Liver (tissue), 9 donors: ENCODE results near the gene PDE6B. TPM values are rescaled to one million over a fixed set of nuclear protein-coding genes. Genes with fewer than 3 reads are reported as not detected.

Experiments
- DNase-seq: peaks from one replicate; pipeline ENCODE4 v3.0.0-alpha.2; 2017; ENCODE audit warnings: low spot score
- H3K27ac ChIP-seq, 2 donors: one replicate each; pipeline ENCODE4 v1.7.0; 2013; ENCODE audit warnings: inconsistent platforms in 2 of 2, low read length in 2 of 2, control low read depth in 1 of 2, low read depth in 1 of 2, mild to moderate bottlenecking in 1 of 2
- H3K27me3 ChIP-seq, 4 donors: one replicate each; pipeline versions ENCODE4 v1.6.1 to v1.7.0; 2013; ENCODE audit warnings: low read length in 3 of 4, inconsistent platforms in 1 of 4, mild to moderate bottlenecking in 1 of 4, moderate library complexity in 1 of 4; ENCODE audit not compliant: control insufficient read depth in 4 of 4, insufficient read depth in 4 of 4
- H3K36me3 ChIP-seq, 4 donors: one replicate each; pipeline versions ENCODE4 v1.6.1 to v1.7.0; 2013; ENCODE audit warnings: low read length in 3 of 4, mild to moderate bottlenecking in 3 of 4, low read depth in 1 of 4, moderate library complexity in 1 of 4; ENCODE audit not compliant: control insufficient read depth in 4 of 4, insufficient read depth in 3 of 4
- H3K4me1 ChIP-seq, 4 donors: one replicate each; pipeline versions ENCODE4 v1.6.1 to v1.7.0; 2013; ENCODE audit warnings: low read length in 3 of 4, mild to moderate bottlenecking in 3 of 4, moderate library complexity in 1 of 4; ENCODE audit not compliant: control insufficient read depth in 4 of 4, insufficient read depth in 4 of 4
- H3K4me3 ChIP-seq, 3 donors: one replicate each; pipeline versions ENCODE4 v1.6.1 to v1.7.0; 2013; ENCODE audit warnings: low read length in 3 of 3, control low read depth in 1 of 3, low read depth in 1 of 3, mild to moderate bottlenecking in 1 of 3
- H3K9ac ChIP-seq, 2 donors: one replicate each; pipeline ENCODE4 v1.7.0; 2013; ENCODE audit warnings: low read length in 2 of 2, mild to moderate bottlenecking in 2 of 2, moderate library complexity in 2 of 2, control low read depth in 1 of 2, low read depth in 1 of 2
- H3K9me3 ChIP-seq, 4 donors: one replicate each; pipeline versions ENCODE4 v1.6.1 to v1.7.0; 2013; ENCODE audit warnings: low read length in 3 of 4; ENCODE audit not compliant: control insufficient read depth in 4 of 4
- ATF3 ChIP-seq: IDR thresholded peaks from 2 replicates; pipeline ENCODE4 v1.6.1; 2016; ENCODE audit warnings: antibody characterized with exemption
- EGR1 ChIP-seq, 2 donors: IDR thresholded peaks; 2 replicates each; pipeline ENCODE4 v1.6.1; 2016 to 2018; ENCODE audit warnings: antibody characterized with exemption in 2 of 2, low read depth in 2 of 2
- FOXA2 ChIP-seq: IDR thresholded peaks from 2 replicates; pipeline ENCODE4 v1.6.1; 2016; ENCODE audit warnings: antibody characterized with exemption
- GABPA ChIP-seq, 2 donors: IDR thresholded peaks in 1 of 2; conservative IDR thresholded peaks in 1 of 2; 2 replicates each; pipeline ENCODE4 v1.6.1; 2016; ENCODE audit warnings: antibody characterized with exemption in 2 of 2, mild to moderate bottlenecking in 1 of 2, moderate library complexity in 1 of 2
- HNF4A ChIP-seq, 2 donors: conservative IDR thresholded peaks; 2 replicates each; pipeline ENCODE4 v1.6.1; 2016; ENCODE audit warnings: antibody characterized with exemption in 2 of 2, mild to moderate bottlenecking in 2 of 2
- HNF4G ChIP-seq: IDR thresholded peaks from 2 replicates; pipeline ENCODE4 v1.6.1; 2016; ENCODE audit warnings: antibody characterized with exemption
- JUND ChIP-seq, 2 donors: IDR thresholded peaks; 2 replicates each; pipeline ENCODE4 v1.6.1; 2016; ENCODE audit warnings: antibody characterized with exemption in 2 of 2
- NR2F2 ChIP-seq: IDR thresholded peaks from 2 replicates; pipeline ENCODE4 v1.6.1; 2016; ENCODE audit warnings: antibody characterized with exemption
- RAD21 ChIP-seq, 2 donors: IDR thresholded peaks; 2 replicates each; pipeline ENCODE4 v1.6.1; 2016; ENCODE audit warnings: antibody characterized with exemption in 2 of 2, mild to moderate bottlenecking in 2 of 2
- REST ChIP-seq: IDR thresholded peaks from 2 replicates; pipeline ENCODE4 v1.6.1; 2016; ENCODE audit warnings: antibody characterized with exemption, mild to moderate bottlenecking
- RXRA ChIP-seq, 2 donors: IDR thresholded peaks; 2 replicates each; pipeline ENCODE4 v1.6.1; 2017 to 2018; ENCODE audit warnings: antibody characterized with exemption in 2 of 2, mild to moderate bottlenecking in 1 of 2
- SP1 ChIP-seq: IDR thresholded peaks from 2 replicates; pipeline ENCODE4 v1.6.1; 2018; ENCODE audit warnings: antibody characterized with exemption, mild to moderate bottlenecking
- TAF1 ChIP-seq: conservative IDR thresholded peaks from 2 replicates; pipeline ENCODE4 v1.6.1; 2016; ENCODE audit warnings: antibody characterized with exemption, mild to moderate bottlenecking
- YY1 ChIP-seq: IDR thresholded peaks from 2 replicates; pipeline ENCODE4 v1.6.1; 2016; ENCODE audit warnings: antibody characterized with exemption, mild to moderate bottlenecking
- WGBS: extraction: QIAGEN DNeasy Blood & Tissue Kit; methylation state at CpG from one replicate; pipeline ENCODE4 v1.1.7; 2013; 5-methylcytosine and 5-hydroxymethylcytosine counted together
- polyA plus RNA-seq, 2 donors: library from polyadenylated mRNA; stranded (reverse) in 1 of 2; unstranded in 1 of 2; fragments of 200-250 nt in 1 of 2; fragments of >200 nt in 1 of 2; fragmentation: Nextera tagmentation in 1 of 2; extraction: Ambion mirVana in 1 of 2; gene quantifications; one replicate each; pipeline versions ENCODE4 v1.2.1 to v1.2.3, GENCODE V29; 2013 to 2015
- total RNA-seq, 2 donors: library from RNA; depleted of rRNA; stranded (reverse); fragments of >200 nt; gene quantifications; one replicate each; pipeline ENCODE4 v1.2.3, GENCODE V29; 2014
- TF ChIP-seq, protein P1 (sequence below): fragments of 150-350 bp; IDR thresholded peaks from 2 replicates; pipeline ENCODE4 v1.5.1; 2017; ENCODE audit warnings: improper control_type of control experiment, low read depth, low read length; ENCODE audit not compliant: missing input control
- TF ChIP-seq, protein P2 (sequence below): IDR thresholded peaks from 2 replicates; pipeline ENCODE4 v1.6.1; 2016; ENCODE audit warnings: antibody characterized with exemption
- donor health status: healthy.
- donor health status: healthy.
- donor health status: healthy.
- donor health status: healthy.
- donor health status: healthy.

PDE6B gene
- total and polyA plus RNA-seq, 4 donors, result 0.28 to 7.3 (median 0.49) TPM

DNA sequence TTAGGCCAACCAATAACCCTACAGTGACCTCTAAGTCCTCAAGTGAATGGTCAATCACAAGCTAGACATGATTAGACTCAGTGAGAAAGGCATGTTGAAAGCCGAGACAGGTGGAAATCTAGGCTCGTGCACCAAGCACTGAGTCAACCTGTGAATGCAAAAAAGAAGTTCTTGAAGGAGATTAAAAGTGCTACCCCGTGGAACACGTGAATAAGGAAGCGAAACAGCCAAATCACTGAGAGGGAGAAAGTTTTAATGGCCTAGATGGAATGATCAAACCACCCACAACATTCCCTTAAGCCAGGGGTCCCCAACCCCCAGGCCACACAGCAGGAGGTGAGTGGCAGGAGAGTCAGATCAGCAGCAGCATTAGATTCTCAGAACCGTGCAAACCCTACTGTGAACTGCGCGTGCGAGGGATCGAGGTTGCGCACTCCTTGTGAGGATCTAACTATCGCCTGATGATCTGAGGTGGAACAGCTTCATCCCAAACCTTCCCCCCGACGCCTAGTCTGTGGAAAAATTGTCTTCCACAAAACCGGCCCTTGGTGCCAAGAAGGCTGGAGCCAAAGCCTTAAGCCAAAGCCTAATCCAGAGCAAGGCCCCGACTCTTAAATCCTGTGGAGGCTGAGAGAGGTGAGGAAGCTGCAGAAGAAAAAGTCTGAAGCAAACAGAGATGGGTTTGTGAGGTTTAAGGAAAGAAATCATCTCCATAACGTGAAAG is 19.5 kb upstream of the PDE6B start:
- H3K4me3 ChIP-seq, result no peak overlapping the region
- WGBS, result 78% methylated on average over 17 of the region's 17 CpGs
- no peaks in the 10 kb centered on the region for H3K36me3 ChIP-seq
- no peak overlapping the region for H3K27ac ChIP-seq
- TF ChIP-seq GABPA (IDR thresholded peaks at IDR 0.05 in 1 of 2, conservative IDR thresholded peaks at IDR 0.05 in 1 of 2), result no peak
- no peak for TF ChIP-seq REST
- no peak for TF ChIP-seq RAD21 (IDR thresholded peaks at IDR 0.05)
- TF ChIP-seq, protein P1, sequence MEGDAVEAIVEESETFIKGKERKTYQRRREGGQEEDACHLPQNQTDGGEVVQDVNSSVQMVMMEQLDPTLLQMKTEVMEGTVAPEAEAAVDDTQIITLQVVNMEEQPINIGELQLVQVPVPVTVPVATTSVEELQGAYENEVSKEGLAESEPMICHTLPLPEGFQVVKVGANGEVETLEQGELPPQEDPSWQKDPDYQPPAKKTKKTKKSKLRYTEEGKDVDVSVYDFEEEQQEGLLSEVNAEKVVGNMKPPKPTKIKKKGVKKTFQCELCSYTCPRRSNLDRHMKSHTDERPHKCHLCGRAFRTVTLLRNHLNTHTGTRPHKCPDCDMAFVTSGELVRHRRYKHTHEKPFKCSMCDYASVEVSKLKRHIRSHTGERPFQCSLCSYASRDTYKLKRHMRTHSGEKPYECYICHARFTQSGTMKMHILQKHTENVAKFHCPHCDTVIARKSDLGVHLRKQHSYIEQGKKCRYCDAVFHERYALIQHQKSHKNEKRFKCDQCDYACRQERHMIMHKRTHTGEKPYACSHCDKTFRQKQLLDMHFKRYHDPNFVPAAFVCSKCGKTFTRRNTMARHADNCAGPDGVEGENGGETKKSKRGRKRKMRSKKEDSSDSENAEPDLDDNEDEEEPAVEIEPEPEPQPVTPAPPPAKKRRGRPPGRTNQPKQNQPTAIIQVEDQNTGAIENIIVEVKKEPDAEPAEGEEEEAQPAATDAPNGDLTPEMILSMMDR, result no peak
- TF ChIP-seq, protein P2, sequence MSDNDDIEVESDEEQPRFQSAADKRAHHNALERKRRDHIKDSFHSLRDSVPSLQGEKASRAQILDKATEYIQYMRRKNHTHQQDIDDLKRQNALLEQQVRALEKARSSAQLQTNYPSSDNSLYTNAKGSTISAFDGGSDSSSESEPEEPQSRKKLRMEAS, result no peak
- no peak for TF ChIP-seq SP1
- no peak for TF ChIP-seq EGR1 (IDR thresholded peaks at IDR 0.05; ENCODE audit: low read depth in 2 of 2)
- no peak for TF ChIP-seq HNF4A (conservative IDR thresholded peaks at IDR 0.05)
- TF ChIP-seq FOXA2, result no peak
- no peak for TF ChIP-seq YY1
- TF ChIP-seq TAF1, result no peak
- TF ChIP-seq HNF4G, result no peak
- no peak for TF ChIP-seq RXRA (IDR thresholded peaks at IDR 0.05)
- H3K4me1 ChIP-seq, result no peaks in the 10 kb centered on the region
- no peak for DNase-seq
- no peak overlapping the region for H3K9ac ChIP-seq
- H3K27me3 ChIP-seq, result peaks cover 0 to 6% (median under 1%) of the 10 kb centered on the region in 4 donors
- H3K9me3 ChIP-seq, result peaks cover 0 to 5% (median 1%) of the 10 kb centered on the region in 4 donors

DNA sequence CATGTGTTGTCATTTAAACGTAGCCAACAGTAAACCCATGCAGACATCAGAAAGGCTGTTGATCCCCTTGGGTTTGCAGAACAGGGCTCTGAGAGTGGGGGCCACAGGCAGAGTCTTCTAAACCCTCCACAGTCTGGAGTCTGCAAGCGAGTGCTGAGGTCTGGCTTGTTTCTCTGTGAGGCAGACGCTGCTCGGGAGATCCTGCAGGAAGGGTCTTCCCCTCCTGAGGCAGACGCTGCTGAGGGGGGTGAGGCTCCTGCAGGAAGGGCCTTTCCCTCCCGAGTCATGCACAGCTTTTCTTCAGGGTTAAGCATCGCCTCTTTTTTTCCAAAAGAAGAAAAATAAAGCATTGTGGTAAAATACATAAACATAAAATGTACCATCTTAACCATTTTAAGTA is 17.1 kb upstream of the PDE6B start:
- TF ChIP-seq EGR1 (IDR thresholded peaks at IDR 0.05; ENCODE audit: low read depth in 2 of 2) (no peak), REST (no peak), ATF3 (no peak), RAD21 (IDR thresholded peaks at IDR 0.05) (no peak), NR2F2 (no peak), RXRA (IDR thresholded peaks at IDR 0.05) (no peak), TAF1 (no peak), JUND (IDR thresholded peaks at IDR 0.05) (no peak), SP1 (no peak)
- TF ChIP-seq, protein P1, result no peak
- no peak for DNase-seq
- H3K4me3 ChIP-seq, result no peak overlapping the region
- no peaks in the 10 kb centered on the region for H3K36me3 ChIP-seq
- no peak overlapping the region for H3K9ac ChIP-seq
- peaks cover 0 to 6% (median 0%) of the 10 kb centered on the region in 4 donors for H3K27me3 ChIP-seq
- 46% methylated on average over 7 of the region's 7 CpGs for WGBS
- H3K9me3 ChIP-seq, result no peaks in the 10 kb centered on the region
- H3K4me1 ChIP-seq, result no peaks in the 10 kb centered on the region
- H3K27ac ChIP-seq, result no peak overlapping the region
